ENCODE data around the gene IER5L. TPM values are rescaled to one million over a fixed set of nuclear protein-coding genes. Genes with fewer than 3 reads are reported as not detected.
A peak's percentile ranks its signal among the peaks of the same experiment; 100 is the strongest.
"Not testable (repeated sequence)": the region's sequence is repeated elsewhere in the genome, so short reads cannot be mapped to it uniquely, and the experiment has no call there.

The IER5L gene
- total and polyA plus RNA-seq, 10 donors, result 3.9 to 14.0 (median 8.2) TPM

DNA sequence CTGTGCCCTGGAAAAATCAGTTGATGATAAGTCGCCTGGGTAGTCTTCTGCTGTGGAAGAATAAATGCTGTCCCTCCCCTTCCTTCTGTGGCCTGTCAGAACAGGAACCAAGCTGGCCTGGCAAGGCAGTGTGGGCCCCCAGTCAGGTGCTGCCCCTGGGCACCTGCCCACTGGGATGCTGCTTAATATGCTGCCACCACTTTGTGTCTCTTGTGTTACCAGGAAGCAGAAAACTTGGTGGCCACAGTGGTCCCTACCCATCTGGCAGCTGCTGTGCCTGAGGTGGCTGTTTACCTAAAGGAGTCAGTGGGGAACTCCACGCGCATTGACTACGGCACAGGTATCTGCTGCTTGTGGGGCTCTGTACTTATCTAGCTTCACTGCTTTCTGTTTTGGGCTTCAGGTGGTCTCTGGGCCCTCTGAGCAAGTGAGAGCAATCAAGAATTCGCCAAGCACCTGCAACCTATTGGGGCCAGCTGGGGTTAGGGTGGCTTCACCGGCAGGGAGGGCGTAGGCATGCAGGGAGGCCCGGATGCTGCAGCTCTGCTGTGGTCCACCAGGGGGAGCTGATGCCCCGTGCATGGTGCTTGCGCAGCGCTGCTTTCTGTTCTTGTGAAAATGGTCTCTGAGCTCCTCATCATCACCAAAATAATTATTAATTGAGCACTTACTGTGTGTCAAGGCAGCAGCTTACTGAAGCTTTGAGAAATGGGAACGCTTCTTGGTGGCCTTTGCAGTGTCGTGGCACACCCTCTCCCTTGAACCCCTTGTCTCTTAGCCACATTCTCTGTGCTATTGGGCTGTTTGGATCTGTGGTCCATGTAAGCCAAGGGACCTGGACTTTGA is 46.5 kb downstream of the IER5L start:
- Histone ChIP-seq H3K9me3 (no peaks in the 10 kb centered on the region), H3K4me1 (peaks cover 0 to 29% (median 15%) of the 10 kb centered on the region in 6 donors), H3K36me3 (peaks cover 0 to 98% (median 48%) of the 10 kb centered on the region in 6 donors), H3K27ac (peak overlapping the region in 4 of 8 donors; percentile 15 to 45 (median 30)), H3K27me3 (replicated peaks in 1 of 7) (no peaks in the 10 kb centered on the region), H3K4me3 (no peak overlapping the region)
- TF ChIP-seq CTCF (IDR thresholded peaks at IDR 0.05 in 8 of 11, conservative IDR thresholded peaks at IDR 0.05 in 3 of 11) (peak; percentile 94 to 99 (median 99)), POLR2A (IDR thresholded peaks at IDR 0.05) (peak in 1 of 3 donors; percentile 7), POLR2AphosphoS5 (IDR thresholded peaks at IDR 0.05) (peak; percentile 48 to 73 (median 71))
- intact Hi-C loops (cut with DNase I; ENCODE audit: low total_unique reads), result loop anchor here (5.0 kb wide), 1 partner anchor 651 kb away; no protein-coding TSS in a partner anchor
- WGBS, 5 donors, result 31 to 51% (median 41%) methylated on average over 10 to 13 of the region's 13 CpGs
- DNase-seq, result peak; percentile 95

GRCh38 chr9:129130791-129131190 is 47.3 kb downstream of the IER5L start:
- Histone ChIP-seq H3K36me3 (peaks cover 0 to 98% (median 43%) of the 10 kb centered on the region in 6 donors), H3K9me3 (no peaks in the 10 kb centered on the region), H3K4me3 (no peak overlapping the region), H3K27ac (no peak overlapping the region), H3K27me3 (replicated peaks in 1 of 7) (no peaks in the 10 kb centered on the region), H3K4me1 (peaks cover 0 to 24% (median 14%) of the 10 kb centered on the region in 6 donors)
- intact Hi-C loops (cut with DNase I; ENCODE audit: low total_unique reads), result loop anchor here (5.0 kb wide), 1 partner anchor 652 kb away; no protein-coding TSS in a partner anchor
- no peak for TF ChIP-seq POLR2A (IDR thresholded peaks at IDR 0.05)
- no peak for TF ChIP-seq POLR2AphosphoS5 (IDR thresholded peaks at IDR 0.05)
- no peak for TF ChIP-seq CTCF (IDR thresholded peaks at IDR 0.05 in 8 of 11, conservative IDR thresholded peaks at IDR 0.05 in 3 of 11)
- no peak for DNase-seq
- WGBS, 5 donors, result 62 to 83% (median 67%) methylated on average over 3 of the region's 3 CpGs

DNA sequence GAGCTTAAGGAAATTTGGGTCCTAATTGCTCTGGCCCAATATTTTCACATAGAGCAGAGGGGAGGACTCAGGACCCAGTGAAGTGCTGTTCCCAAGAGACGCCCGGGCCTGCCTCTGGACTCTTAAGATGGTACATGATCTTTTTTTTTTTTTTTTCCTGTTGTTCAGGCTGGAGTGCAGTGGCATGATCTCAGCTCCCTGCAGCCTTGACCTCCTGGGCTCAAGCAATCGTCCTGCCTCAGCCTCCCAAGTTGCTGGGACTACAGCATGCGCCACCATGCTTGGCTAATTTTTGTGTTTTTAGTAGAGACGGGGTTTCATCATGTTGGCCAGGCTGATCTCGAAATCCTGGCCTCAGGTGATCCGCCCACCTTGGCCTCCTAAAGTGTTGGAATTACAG is 47.8 kb downstream of the IER5L start:
- not testable (repeated sequence) for H3K27ac ChIP-seq; H3K4me3 ChIP-seq; H3K9me3 ChIP-seq; H3K27me3 ChIP-seq (replicated peaks in 1 of 7); DNase-seq
- intact Hi-C loops (cut with DNase I; ENCODE audit: low total_unique reads), result loop anchor here (5.0 kb wide), 1 partner anchor 652 kb away; no protein-coding TSS in a partner anchor
- H3K4me1 ChIP-seq, result peaks cover 0 to 24% (median 14%) of the 10 kb centered on the region in 6 donors
- peaks cover 0 to 98% (median 42%) of the 10 kb centered on the region in 6 donors for H3K36me3 ChIP-seq
- 85 to 94% (median 88%) methylated on average over 7 of the region's 7 CpGs for WGBS, 5 donors

DNA sequence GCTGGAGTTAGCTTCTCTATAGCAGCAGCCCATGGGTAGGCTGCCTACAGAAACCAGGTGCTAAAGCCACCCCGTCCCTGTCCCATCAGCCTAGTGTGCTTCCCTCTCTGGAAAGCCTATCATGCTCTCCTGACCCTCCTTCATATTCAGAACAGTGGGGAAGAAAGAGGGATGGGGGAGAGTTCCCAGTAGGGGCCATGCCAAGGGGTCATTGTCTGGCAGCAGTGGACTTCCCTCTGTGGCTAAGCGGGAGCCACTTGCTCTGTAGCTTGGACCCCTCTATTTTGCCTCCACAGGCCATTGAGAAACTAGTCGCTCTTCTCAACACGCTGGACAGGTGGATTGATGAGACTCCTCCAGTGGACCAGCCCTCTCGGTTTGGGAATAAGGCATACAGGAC is 49.4 kb downstream of the IER5L start:
- no peaks in the 10 kb centered on the region for H3K9me3 ChIP-seq
- peaks cover 0 to 24% (median 14%) of the 10 kb centered on the region in 6 donors for H3K4me1 ChIP-seq
- no peak overlapping the region for H3K4me3 ChIP-seq
- 91 to 97% (median 95%) methylated on average over 5 of the region's 5 CpGs for WGBS, 5 donors
- intact Hi-C loops (cut with DNase I; ENCODE audit: low total_unique reads), result no loop called here
- no peak overlapping the region for H3K27ac ChIP-seq
- H3K36me3 ChIP-seq, result peaks cover 0 to 98% (median 51%) of the 10 kb centered on the region in 6 donors
- TF ChIP-seq POLR2AphosphoS5 (IDR thresholded peaks at IDR 0.05) (no peak), CTCF (IDR thresholded peaks at IDR 0.05 in 8 of 11, conservative IDR thresholded peaks at IDR 0.05 in 3 of 11) (no peak), POLR2A (IDR thresholded peaks at IDR 0.05) (no peak)
- H3K27me3 ChIP-seq (replicated peaks in 1 of 7), result no peaks in the 10 kb centered on the region
- DNase-seq, result no peak
